ENCODE results near the gene LGALS16.
"Not testable (repeated sequence)": the region's sequence is repeated elsewhere in the genome, so short reads cannot be mapped to it uniquely, and the experiment has no call there.

DNA sequence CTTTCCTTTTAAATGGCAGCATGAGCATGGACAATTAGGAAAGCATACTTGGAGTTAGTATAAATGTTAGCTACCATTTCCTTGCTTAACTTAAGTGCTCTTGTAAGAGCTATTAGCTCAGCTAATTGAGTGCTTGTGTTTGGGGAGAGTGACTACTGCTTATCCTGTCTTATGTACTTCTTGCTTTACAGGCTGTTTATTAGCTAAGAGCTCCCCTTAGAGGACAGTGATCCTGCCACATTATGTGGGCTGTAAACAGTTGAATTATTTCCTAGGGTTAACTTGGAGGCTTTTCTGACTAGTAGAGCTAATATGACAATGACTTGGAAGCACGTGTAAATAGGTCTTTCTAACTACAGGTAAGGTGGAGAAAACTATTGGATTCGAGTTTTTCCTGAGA, 28.1 kb upstream of the LGALS16 start:
- TF ChIP-seq, protein P1, sequence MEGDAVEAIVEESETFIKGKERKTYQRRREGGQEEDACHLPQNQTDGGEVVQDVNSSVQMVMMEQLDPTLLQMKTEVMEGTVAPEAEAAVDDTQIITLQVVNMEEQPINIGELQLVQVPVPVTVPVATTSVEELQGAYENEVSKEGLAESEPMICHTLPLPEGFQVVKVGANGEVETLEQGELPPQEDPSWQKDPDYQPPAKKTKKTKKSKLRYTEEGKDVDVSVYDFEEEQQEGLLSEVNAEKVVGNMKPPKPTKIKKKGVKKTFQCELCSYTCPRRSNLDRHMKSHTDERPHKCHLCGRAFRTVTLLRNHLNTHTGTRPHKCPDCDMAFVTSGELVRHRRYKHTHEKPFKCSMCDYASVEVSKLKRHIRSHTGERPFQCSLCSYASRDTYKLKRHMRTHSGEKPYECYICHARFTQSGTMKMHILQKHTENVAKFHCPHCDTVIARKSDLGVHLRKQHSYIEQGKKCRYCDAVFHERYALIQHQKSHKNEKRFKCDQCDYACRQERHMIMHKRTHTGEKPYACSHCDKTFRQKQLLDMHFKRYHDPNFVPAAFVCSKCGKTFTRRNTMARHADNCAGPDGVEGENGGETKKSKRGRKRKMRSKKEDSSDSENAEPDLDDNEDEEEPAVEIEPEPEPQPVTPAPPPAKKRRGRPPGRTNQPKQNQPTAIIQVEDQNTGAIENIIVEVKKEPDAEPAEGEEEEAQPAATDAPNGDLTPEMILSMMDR (IDR thresholded peaks at IDR 0.05), result not testable (repeated sequence)
- TF ChIP-seq POLR2A, EP300 (IDR thresholded peaks at IDR 0.05): not testable (repeated sequence)

Measured in ovary (tissue), 3 donors.